ENCODE measurements around the gene CKB. TPM values are rescaled to one million over a fixed set of nuclear protein-coding genes. Genes with fewer than 3 reads are reported as not detected.

CKB gene
- polyA plus RNA-seq, 3 donors = 0.76 to 12.5 (median 2.7) TPM

DNA sequence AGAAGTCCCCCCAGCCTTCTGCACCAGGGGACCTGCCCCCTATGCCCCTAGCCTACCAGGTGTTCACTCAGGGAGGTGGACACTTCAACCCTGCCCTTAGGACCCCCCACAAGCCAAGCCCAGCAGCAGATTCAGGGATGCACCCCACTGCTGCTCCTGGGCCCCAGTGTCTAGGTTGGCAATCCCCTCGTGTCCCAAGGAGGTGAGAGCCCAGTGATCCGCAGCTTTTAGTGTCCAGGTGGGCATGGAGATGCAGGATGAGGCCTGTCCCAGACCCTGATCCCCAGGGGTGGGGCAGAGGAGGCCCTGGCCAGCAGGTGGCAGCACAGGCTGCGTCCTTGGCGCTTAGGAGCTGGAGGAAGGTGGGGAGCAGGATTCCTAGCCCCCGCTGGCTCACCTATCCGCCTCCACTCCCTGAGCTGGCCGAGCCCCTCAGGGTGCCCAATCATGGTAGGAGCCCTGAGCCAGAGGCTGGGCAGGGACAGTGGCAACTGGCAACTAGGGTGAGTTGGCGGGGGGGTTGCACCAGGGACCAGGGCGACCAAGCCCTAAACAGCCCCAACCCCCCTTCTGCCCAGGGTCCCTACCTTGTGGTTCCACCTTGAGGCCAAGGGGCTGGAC, 4.1 kb downstream of the CKB start:
- TF ChIP-seq, protein P1, sequence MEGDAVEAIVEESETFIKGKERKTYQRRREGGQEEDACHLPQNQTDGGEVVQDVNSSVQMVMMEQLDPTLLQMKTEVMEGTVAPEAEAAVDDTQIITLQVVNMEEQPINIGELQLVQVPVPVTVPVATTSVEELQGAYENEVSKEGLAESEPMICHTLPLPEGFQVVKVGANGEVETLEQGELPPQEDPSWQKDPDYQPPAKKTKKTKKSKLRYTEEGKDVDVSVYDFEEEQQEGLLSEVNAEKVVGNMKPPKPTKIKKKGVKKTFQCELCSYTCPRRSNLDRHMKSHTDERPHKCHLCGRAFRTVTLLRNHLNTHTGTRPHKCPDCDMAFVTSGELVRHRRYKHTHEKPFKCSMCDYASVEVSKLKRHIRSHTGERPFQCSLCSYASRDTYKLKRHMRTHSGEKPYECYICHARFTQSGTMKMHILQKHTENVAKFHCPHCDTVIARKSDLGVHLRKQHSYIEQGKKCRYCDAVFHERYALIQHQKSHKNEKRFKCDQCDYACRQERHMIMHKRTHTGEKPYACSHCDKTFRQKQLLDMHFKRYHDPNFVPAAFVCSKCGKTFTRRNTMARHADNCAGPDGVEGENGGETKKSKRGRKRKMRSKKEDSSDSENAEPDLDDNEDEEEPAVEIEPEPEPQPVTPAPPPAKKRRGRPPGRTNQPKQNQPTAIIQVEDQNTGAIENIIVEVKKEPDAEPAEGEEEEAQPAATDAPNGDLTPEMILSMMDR (IDR thresholded peaks at IDR 0.05) = peak; percentile 99
- peaks cover 13% of the 10 kb centered on the region for H3K4me1 Mint-ChIP-seq
- WGBS (ENCODE audit: insufficient coverage) = 47% methylated on average over 5 of the region's 9 CpGs
- Histone ChIP-seq H3K27me3 (ENCODE audit: control insufficient read depth in 2 of 2, insufficient read depth in 2 of 2, low read length in 2 of 2) (peaks cover 13 to 26% of the 10 kb centered on the region in 2 donors), H3K9me3 (replicated peaks in 1 of 2; ENCODE audit: control insufficient read depth in 1 of 2, insufficient read depth in 1 of 2, low read length in 2 of 2) (peaks cover 2 to 4% of the 10 kb centered on the region in 2 donors), H3K79me2 (ENCODE audit: insufficient read depth, low read length) (no peaks in the 10 kb centered on the region), H3K27ac (ENCODE audit: low read depth in 1 of 2, low read length in 2 of 2) (no peak overlapping the region), H3K9ac (ENCODE audit: insufficient read depth, low read length, poor library complexity, severe bottlenecking) (no peak overlapping the region), H3K4me3 (replicated peaks in 1 of 3; ENCODE audit: low read depth in 2 of 3, low read length in 3 of 3) (no peak overlapping the region), H3K4me1 (ENCODE audit: control insufficient read depth in 1 of 2, insufficient read depth in 2 of 2, low read length in 2 of 2) (peaks cover 16 to 39% of the 10 kb centered on the region in 2 donors), H4K20me1 (ENCODE audit: insufficient read depth, low read length) (peaks cover 33% of the 10 kb centered on the region), H2AFZ (ENCODE audit: insufficient read depth, low read depth, low read length, poor library complexity, severe bottlenecking) (no peak overlapping the region), H3K4me2 (replicated peaks; ENCODE audit: extremely low read depth, low read length, poor library complexity, severe bottlenecking) (no peak overlapping the region), H3K36me3 (replicated peaks in 1 of 2; ENCODE audit: control insufficient read depth in 1 of 2, insufficient read depth in 2 of 2, low read length in 2 of 2) (no peaks in the 10 kb centered on the region)
- peaks cover 26 to 41% (median 28%) of the 10 kb centered on the region in 3 donors for H3K27me3 Mint-ChIP-seq (ENCODE audit: low read depth in 3 of 3)
- DNase-seq = peak; percentile 30 to 48 (median 43)
- H3K27ac Mint-ChIP-seq = peak overlapping the region in 1 of 7 donors; percentile 33
- peaks cover 0 to 9% (median under 1%) of the 10 kb centered on the region in 7 donors for H3K9me3 Mint-ChIP-seq
- no peak overlapping the region for H3K4me3 Mint-ChIP-seq
- intact Hi-C loops (cut with micrococcal nuclease) = loop anchor here (1.0 kb wide), 1 partner anchor 28 kb away; no protein-coding TSS in a partner anchor
- peaks cover 2 to 3% of the 10 kb centered on the region in 2 donors for H3K36me3 Mint-ChIP-seq

- no peak overlapping the region for H3K4me3 Mint-ChIP-seq
- peaks cover 20 to 35% (median 21%) of the 10 kb centered on the region in 3 donors for H3K27me3 Mint-ChIP-seq (ENCODE audit: low read depth in 3 of 3)
- no peak overlapping the region for H3K27ac Mint-ChIP-seq
- TF ChIP-seq, protein P1 (IDR thresholded peaks at IDR 0.05) = no peak
- intact Hi-C loops (cut with micrococcal nuclease) = loop anchor here in 1 of 2 donors (1.0 kb wide), 1 partner anchor 28 kb away; no protein-coding TSS in a partner anchor
- peaks cover 0 to 3% of the 10 kb centered on the region in 2 donors for H3K36me3 Mint-ChIP-seq
- Histone ChIP-seq H3K4me1 (ENCODE audit: control insufficient read depth in 1 of 2, insufficient read depth in 2 of 2, low read length in 2 of 2) (peaks cover 16 to 36% of the 10 kb centered on the region in 2 donors), H3K27me3 (ENCODE audit: control insufficient read depth in 2 of 2, insufficient read depth in 2 of 2, low read length in 2 of 2) (peaks cover 7 to 20% of the 10 kb centered on the region in 2 donors), H3K79me2 (ENCODE audit: insufficient read depth, low read length) (no peaks in the 10 kb centered on the region), H3K27ac (ENCODE audit: low read depth in 1 of 2, low read length in 2 of 2) (no peak overlapping the region), H3K4me3 (replicated peaks in 1 of 3; ENCODE audit: low read depth in 2 of 3, low read length in 3 of 3) (no peak overlapping the region), H2AFZ (ENCODE audit: insufficient read depth, low read depth, low read length, poor library complexity, severe bottlenecking) (no peak overlapping the region), H3K9ac (ENCODE audit: insufficient read depth, low read length, poor library complexity, severe bottlenecking) (no peak overlapping the region), H3K4me2 (replicated peaks; ENCODE audit: extremely low read depth, low read length, poor library complexity, severe bottlenecking) (no peak overlapping the region), H3K36me3 (replicated peaks in 1 of 2; ENCODE audit: control insufficient read depth in 1 of 2, insufficient read depth in 2 of 2, low read length in 2 of 2) (no peaks in the 10 kb centered on the region), H3K9me3 (replicated peaks in 1 of 2; ENCODE audit: control insufficient read depth in 1 of 2, insufficient read depth in 1 of 2, low read length in 2 of 2) (no peaks in the 10 kb centered on the region), H4K20me1 (ENCODE audit: insufficient read depth, low read length) (peaks cover 40% of the 10 kb centered on the region)
- H3K9me3 Mint-ChIP-seq = peaks cover 0 to 4% (median 0%) of the 10 kb centered on the region in 7 donors
- H3K4me1 Mint-ChIP-seq = peaks cover 11% of the 10 kb centered on the region
- DNase-seq = no peak
- WGBS (ENCODE audit: insufficient coverage) = 66% methylated on average over 17 of the region's 20 CpGs
These were observed 4.8 kb downstream of the CKB start for GRCh38 chr14:103517721-103518421.
